Measurements from ENCODE around the gene LRRTM4.

DNA sequence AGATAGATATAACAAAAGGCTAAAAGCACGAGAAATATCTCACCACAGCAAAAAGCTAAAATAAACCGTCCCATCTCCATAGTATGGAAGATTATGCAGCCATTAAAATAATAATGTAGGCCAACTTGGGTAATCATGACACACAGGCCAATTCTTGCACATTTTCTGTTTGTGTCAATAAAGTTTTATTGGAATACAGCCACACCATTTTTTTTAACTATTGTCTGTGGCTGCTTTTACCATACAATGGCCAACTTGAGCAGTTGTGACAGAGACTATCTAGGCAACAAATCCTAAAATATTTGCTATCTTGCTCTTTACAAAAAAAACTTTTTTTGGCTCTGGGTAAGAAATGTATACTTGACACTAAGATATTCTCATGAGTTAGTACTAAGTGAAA, 212.5 kb downstream of the LRRTM4 start:
- TF ChIP-seq, protein P1, sequence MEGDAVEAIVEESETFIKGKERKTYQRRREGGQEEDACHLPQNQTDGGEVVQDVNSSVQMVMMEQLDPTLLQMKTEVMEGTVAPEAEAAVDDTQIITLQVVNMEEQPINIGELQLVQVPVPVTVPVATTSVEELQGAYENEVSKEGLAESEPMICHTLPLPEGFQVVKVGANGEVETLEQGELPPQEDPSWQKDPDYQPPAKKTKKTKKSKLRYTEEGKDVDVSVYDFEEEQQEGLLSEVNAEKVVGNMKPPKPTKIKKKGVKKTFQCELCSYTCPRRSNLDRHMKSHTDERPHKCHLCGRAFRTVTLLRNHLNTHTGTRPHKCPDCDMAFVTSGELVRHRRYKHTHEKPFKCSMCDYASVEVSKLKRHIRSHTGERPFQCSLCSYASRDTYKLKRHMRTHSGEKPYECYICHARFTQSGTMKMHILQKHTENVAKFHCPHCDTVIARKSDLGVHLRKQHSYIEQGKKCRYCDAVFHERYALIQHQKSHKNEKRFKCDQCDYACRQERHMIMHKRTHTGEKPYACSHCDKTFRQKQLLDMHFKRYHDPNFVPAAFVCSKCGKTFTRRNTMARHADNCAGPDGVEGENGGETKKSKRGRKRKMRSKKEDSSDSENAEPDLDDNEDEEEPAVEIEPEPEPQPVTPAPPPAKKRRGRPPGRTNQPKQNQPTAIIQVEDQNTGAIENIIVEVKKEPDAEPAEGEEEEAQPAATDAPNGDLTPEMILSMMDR (IDR thresholded peaks at IDR 0.05; ENCODE audit: low read length) = no peak
- TF ChIP-seq EZH2 (IDR thresholded peaks at IDR 0.05; ENCODE audit: borderline replicate concordance, low read length) = no peak

All from OCI-LY1 (cell line).